Nephron (organoid): ENCODE results near the gene BPIFB3.

Experiments
- H3K27ac Mint-ChIP-seq, 3 experiments: 2 replicates each; pipeline ENCODE4 v1.8.0; 2020; ENCODE audit warnings: mixed read lengths in 3 of 3, mild to moderate bottlenecking in 2 of 3, moderate library complexity in 1 of 3
- H3K27me3 Mint-ChIP-seq: 2 replicates; pipeline ENCODE4 v1.8.0; 2021; ENCODE audit warnings: low read depth, mild to moderate bottlenecking, moderate library complexity, mixed read lengths
- H3K36me3 Mint-ChIP-seq: 2 replicates; pipeline ENCODE4 v1.8.0; 2020; ENCODE audit warnings: low read depth, mixed read lengths
- H3K4me1 Mint-ChIP-seq: 2 replicates; pipeline ENCODE4 v1.8.0; 2020; ENCODE audit warnings: mixed read lengths
- H3K4me3 Mint-ChIP-seq, 3 experiments: 2 replicates each; pipeline ENCODE4 v1.8.0; 2020; ENCODE audit warnings: mild to moderate bottlenecking in 3 of 3, mixed read lengths in 3 of 3, moderate library complexity in 2 of 3
- H3K9me3 Mint-ChIP-seq: 2 replicates; pipeline ENCODE4 v1.8.0; 2020; ENCODE audit warnings: mixed read lengths
- CTCF ChIP-seq, 3 experiments: fragments of 200-600 bp; sonication (generic); IDR thresholded peaks; one replicate each; pipeline ENCODE4 v1.5.0; 2021; ENCODE audit warnings: antibody characterized with exemption in 3 of 3; ENCODE audit not compliant: unreplicated experiment in 3 of 3

The BPIFB3 gene

GRCh38 chr20:33064572-33065287, 11.0 kb downstream of the BPIFB3 start:
- Mint-ChIP-seq H3K27ac (no peak overlapping the region), H3K36me3 (no peaks in the 10 kb centered on the region), H3K4me1 (peaks cover 19% of the 10 kb centered on the region), H3K27me3 (peaks cover 21% of the 10 kb centered on the region), H3K9me3 (no peaks in the 10 kb centered on the region), H3K4me3 (no peak overlapping the region)
- no peak for TF ChIP-seq CTCF (IDR thresholded peaks at IDR 0.05; ENCODE audit: unreplicated experiment in 3 of 3)

GRCh38 chr20:33065785-33066184, 12.1 kb downstream of the BPIFB3 start:
- TF ChIP-seq CTCF (IDR thresholded peaks at IDR 0.05; ENCODE audit: unreplicated experiment in 3 of 3) = no peak
- Mint-ChIP-seq H3K4me1 (peaks cover 19% of the 10 kb centered on the region), H3K4me3 (no peak overlapping the region), H3K27ac (no peak overlapping the region), H3K36me3 (no peaks in the 10 kb centered on the region), H3K9me3 (no peaks in the 10 kb centered on the region), H3K27me3 (peaks cover 18% of the 10 kb centered on the region)

- Mint-ChIP-seq H3K9me3 (no peaks in the 10 kb centered on the region), H3K4me3 (no peak overlapping the region), H3K4me1 (peaks cover 10% of the 10 kb centered on the region), H3K27me3 (peaks cover 8% of the 10 kb centered on the region), H3K36me3 (no peaks in the 10 kb centered on the region), H3K27ac (no peak overlapping the region)
- no peak for TF ChIP-seq CTCF (IDR thresholded peaks at IDR 0.05; ENCODE audit: unreplicated experiment in 3 of 3)
These were observed 14.1 kb downstream of the BPIFB3 start for GRCh38 chr20:33067806-33068205.

GRCh38 chr20:33068251-33068939, 14.7 kb downstream of the BPIFB3 start:
- Mint-ChIP-seq H3K27ac (no peak overlapping the region), H3K27me3 (peaks cover 8% of the 10 kb centered on the region), H3K9me3 (no peaks in the 10 kb centered on the region), H3K36me3 (no peaks in the 10 kb centered on the region), H3K4me3 (no peak overlapping the region), H3K4me1 (peaks cover 4% of the 10 kb centered on the region)
- TF ChIP-seq CTCF (IDR thresholded peaks at IDR 0.05; ENCODE audit: unreplicated experiment in 3 of 3) = no peak

GRCh38 chr20:33069673-33070072, 16.0 kb downstream of the BPIFB3 start:
- Mint-ChIP-seq H3K9me3 (no peaks in the 10 kb centered on the region), H3K4me3 (no peak overlapping the region), H3K36me3 (no peaks in the 10 kb centered on the region), H3K4me1 (no peaks in the 10 kb centered on the region), H3K27me3 (peaks cover 8% of the 10 kb centered on the region), H3K27ac (no peak overlapping the region)
- TF ChIP-seq CTCF (IDR thresholded peaks at IDR 0.05; ENCODE audit: unreplicated experiment in 3 of 3) = no peak
